HepG2 (cell line): ENCODE results near the gene CDC37. TPM values are rescaled to one million over a fixed set of nuclear protein-coding genes. Genes with fewer than 3 reads are reported as not detected.
A peak's percentile ranks its signal among the peaks of the same experiment; 100 is the strongest.

Source experiments
- CCAR2 ChIP-seq: fragments of 200-400 bp; formaldehyde crosslinking; optimal IDR thresholded peaks from 2 replicates; pipeline ENCODE3; 2018; ENCODE audit warnings: low read depth, mild to moderate bottlenecking, low read length, moderate library complexity
- CEBPB ChIP-seq: IDR thresholded peaks from 2 replicates; pipeline ENCODE4 v1.6.1; 2011; ENCODE audit warnings: low read depth, low read length, improper control_type of control experiment, borderline replicate concordance
- CEBPG ChIP-seq: IDR thresholded peaks from 2 replicates; pipeline ENCODE4 v1.6.1; 2016
- CREB1 ChIP-seq, 2 experiments: fragments of 450-650 bp in 1 of 2; IDR thresholded peaks; 2 replicates each; pipeline ENCODE4 v1.6.1; 2016 to 2017; ENCODE audit warnings: control low read depth in 1 of 2, mild to moderate bottlenecking in 1 of 2, missing compliant biosample characterization in 1 of 2, missing genetic modification characterization in 1 of 2
- CREM ChIP-seq, 2 experiments: sonication (generic) in 1 of 2; formaldehyde crosslinking in 1 of 2; IDR thresholded peaks; 2 replicates each; pipeline versions ENCODE4 v1.4.0 to v1.6.1; 2016 to 2020; ENCODE audit warnings: antibody characterized with exemption in 1 of 2, mild to moderate bottlenecking in 1 of 2, missing genetic modification reagents in 1 of 2
- FOXA1 ChIP-seq, 2 experiments: fragments of 450-650 bp in 1 of 2; sonication (generic) in 1 of 2; formaldehyde crosslinking in 1 of 2; IDR thresholded peaks; 2 replicates each; pipeline versions ENCODE4 v1.4.0 to v1.6.1; 2016 to 2020; ENCODE audit warnings: missing genetic modification reagents in 1 of 2
- GATAD2A ChIP-seq: IDR thresholded peaks from 2 replicates; pipeline ENCODE4 v1.6.1; 2016
- KLF12 ChIP-seq: sonication (generic); formaldehyde crosslinking; IDR thresholded peaks from 2 replicates; pipeline ENCODE4 v1.4.0; 2020; ENCODE audit warnings: missing genetic modification reagents, borderline replicate concordance
- MYPOP ChIP-seq: sonication (generic); formaldehyde crosslinking; IDR thresholded peaks from 2 replicates; pipeline ENCODE4 v1.8.1; 2023; ENCODE audit warnings: mild to moderate bottlenecking, moderate library complexity, missing genetic modification reagents
- NFE2 ChIP-seq: sonication (generic); formaldehyde crosslinking; IDR thresholded peaks from 2 replicates; pipeline ENCODE4 v1.4.0; 2020; ENCODE audit warnings: missing genetic modification reagents
- NFE2L2 ChIP-seq: fragments of 150-350 bp; IDR thresholded peaks from 2 replicates; pipeline ENCODE4 v1.6.1; 2014; ENCODE audit warnings: low read length
- NR2F6 ChIP-seq, 2 experiments: IDR thresholded peaks; 2 replicates each; pipeline ENCODE4 v1.6.1; 2016; ENCODE audit warnings: antibody characterized with exemption in 1 of 2, mild to moderate bottlenecking in 1 of 2
- PHF21A ChIP-seq: sonication (generic); formaldehyde crosslinking; IDR thresholded peaks from 2 replicates; pipeline ENCODE4 v1.5.0; 2020; ENCODE audit warnings: mild to moderate bottlenecking, missing genetic modification reagents
- RARA ChIP-seq: IDR thresholded peaks from 2 replicates; pipeline ENCODE4 v1.6.1; 2016; ENCODE audit warnings: missing genetic modification reagents, missing compliant biosample characterization
- RFX5 ChIP-seq: IDR thresholded peaks from 2 replicates; pipeline ENCODE4 v1.6.1; 2011; ENCODE audit warnings: low read depth, low read length, improper control_type of control experiment
- RFXANK ChIP-seq: IDR thresholded peaks from 2 replicates; pipeline ENCODE4 v1.6.1; 2016
- RFXAP ChIP-seq: sonication (generic); formaldehyde crosslinking; IDR thresholded peaks from 2 replicates; pipeline ENCODE4 v1.4.0; 2020; ENCODE audit warnings: missing genetic modification reagents, borderline replicate concordance
- SAP130 ChIP-seq: IDR thresholded peaks from 2 replicates; pipeline ENCODE4 v1.6.1; 2016; ENCODE audit warnings: low read depth
- SP140L ChIP-seq: sonication (generic); formaldehyde crosslinking; IDR thresholded peaks from 2 replicates; pipeline ENCODE4 v1.4.0; 2020; ENCODE audit warnings: missing genetic modification reagents, borderline replicate concordance
- SP5 ChIP-seq: IDR thresholded peaks from 2 replicates; pipeline ENCODE4 v1.6.1; 2016; ENCODE audit warnings: low read depth, borderline replicate concordance
- SRSF1 ChIP-seq: fragments of 200-400 bp; formaldehyde crosslinking; optimal IDR thresholded peaks from 2 replicates; pipeline ENCODE3; 2017; ENCODE audit warnings: mild to moderate bottlenecking, low read depth, low read length, moderate library complexity
- TARDBP ChIP-seq: sonication (generic); formaldehyde crosslinking; IDR thresholded peaks from 2 replicates; pipeline ENCODE4 v1.8.0; 2022; ENCODE audit warnings: mild to moderate bottlenecking, missing genetic modification reagents
- TRIM24 ChIP-seq: sonication (generic); formaldehyde crosslinking; IDR thresholded peaks from 2 replicates; pipeline ENCODE4 v1.8.0; 2022; ENCODE audit warnings: mild to moderate bottlenecking, missing genetic modification reagents
- XRCC5 ChIP-seq: fragments of 200-400 bp; formaldehyde crosslinking; optimal IDR thresholded peaks from 2 replicates; pipeline ENCODE3; 2017; ENCODE audit warnings: mild to moderate bottlenecking, low read length
- ZBTB21 ChIP-seq: sonication (generic); formaldehyde crosslinking; IDR thresholded peaks from 2 replicates; pipeline ENCODE4 v1.4.0; 2020; ENCODE audit warnings: missing genetic modification reagents
- ZNF598 ChIP-seq: sonication (generic); formaldehyde crosslinking; IDR thresholded peaks from 2 replicates; pipeline ENCODE4 v1.5.1; 2020; ENCODE audit warnings: mild to moderate bottlenecking, missing genetic modification reagents, borderline replicate concordance
- ZSCAN20 ChIP-seq: sonication (generic); formaldehyde crosslinking; IDR thresholded peaks from 2 replicates; pipeline ENCODE4 v1.4.0; 2020; ENCODE audit warnings: missing genetic modification reagents, mild to moderate bottlenecking, borderline replicate concordance
- polyA plus RNA-seq, 8 experiments: library from polyadenylated mRNA; depleted of rRNA in 3 of 8; stranded (reverse) in 7 of 8; unstranded in 1 of 8; fragments of >200 nt; fragmentation: Illumina TruSeq in 4 of 8; extraction: Trizol in 4 of 8; gene quantifications; 2 replicates each; pipeline versions ENCODE4 v1.2.1 to v1.2.3, GENCODE V29; 2011 to 2016; ENCODE audit warnings: low read depth in 4 of 8, missing spikeins in 1 of 8, mixed read lengths in 1 of 8; ENCODE audit not compliant: insufficient read depth in 1 of 8
- total RNA-seq, 5 experiments: library from RNA; depleted of rRNA; stranded (reverse); fragments of >200 nt; fragmentation: Illumina TruSeq; extraction: Trizol; gene quantifications; 2 replicates each; pipeline ENCODE4 v1.2.3, GENCODE V29; 2016; ENCODE audit warnings: low read depth in 1 of 5
- TF ChIP-seq, protein P1 (sequence below): IDR thresholded peaks from 2 replicates; pipeline ENCODE4 v1.4.0; 2020; ENCODE audit warnings: mild to moderate bottlenecking, missing genetic modification reagents

CDC37 gene
- total and polyA plus RNA-seq, 2 of the 13 experiments (the other 11 are each of a cell fraction or from before 2014, with no cell fraction given): 158 to 177 TPM

DNA sequence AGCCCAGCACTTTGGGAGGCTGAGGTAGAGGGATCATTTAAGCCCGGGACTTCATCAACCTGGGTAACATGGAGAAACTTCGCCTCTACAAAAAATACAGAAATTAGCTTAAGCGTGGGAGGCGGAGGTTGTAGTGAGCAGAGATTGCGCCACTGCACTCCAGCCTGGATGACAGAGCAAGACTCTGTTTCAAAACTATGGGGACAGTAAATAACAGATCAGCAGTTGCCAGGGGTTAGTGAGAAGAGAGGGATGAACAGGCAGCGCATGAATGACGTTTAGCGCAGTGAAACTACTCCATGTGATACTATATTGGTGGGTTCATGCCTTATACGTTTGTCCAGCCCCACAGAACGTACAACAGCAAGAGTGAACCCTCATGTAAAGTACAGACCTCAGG is 56.8 kb downstream of the CDC37 start (continued):
- TF ChIP-seq ZBTB21 (CRISPR knock-in tag) (peak; percentile 38; the same call in 1 of the 2 replicates), NFE2L2 (peak; percentile 19; the same call in 1 of the 2 replicates), SP140L (no peak), KLF12 (no peak), ZSCAN20 (CRISPR knock-in tag) (no peak), TRIM24 (no peak), NFE2 (CRISPR knock-in tag) (peak; percentile 22; the same call in 1 of the 2 replicates), GATAD2A (peak; percentile 64), CREM (IDR thresholded peaks at IDR 0.05) (0 out of 2 replicates have a peak, but pooled peaks have one; percentile 16), CREM (CRISPR knock-in tag; IDR thresholded peaks at IDR 0.05) (no peak), MYPOP (peak; percentile 57; the same call in 1 of the 2 replicates), CCAR2 (no peak), RFXANK (CRISPR knock-in tag) (peak; percentile 97), RFXAP (CRISPR knock-in tag) (peak; percentile 85), TARDBP (CRISPR knock-in tag) (0 out of 2 replicates have a peak, but pooled peaks have one; percentile 27), SAP130 (CRISPR knock-in tag) (peak; percentile 77), CEBPG (peak; percentile 95), ZNF598 (CRISPR knock-in tag) (no peak), RFX5 (peak; percentile 97), NR2F6 (IDR thresholded peaks at IDR 0.05) (no peak), NR2F6 (CRISPR knock-in tag; IDR thresholded peaks at IDR 0.05) (peak; percentile 35; the same call in 1 of the 2 replicates), SP5 (CRISPR knock-in tag) (0 out of 2 replicates have a peak, but pooled peaks have one; percentile 17), CREB1 (IDR thresholded peaks at IDR 0.05) (peak; percentile 17; the same call in 1 of the 2 replicates), CREB1 (CRISPR knock-in tag; IDR thresholded peaks at IDR 0.05) (no peak), RARA (CRISPR knock-in tag) (peak; percentile 6; the same call in 1 of the 2 replicates), CEBPB (peak; percentile 91), PHF21A (CRISPR knock-in tag) (no peak), FOXA1 (IDR thresholded peaks at IDR 0.05) (no peak), FOXA1 (CRISPR knock-in tag; IDR thresholded peaks at IDR 0.05) (peak; percentile 80; the same call in 1 of the 2 replicates), SRSF1 (no peak), XRCC5 (peak; percentile 37)
- TF ChIP-seq, protein P1, sequence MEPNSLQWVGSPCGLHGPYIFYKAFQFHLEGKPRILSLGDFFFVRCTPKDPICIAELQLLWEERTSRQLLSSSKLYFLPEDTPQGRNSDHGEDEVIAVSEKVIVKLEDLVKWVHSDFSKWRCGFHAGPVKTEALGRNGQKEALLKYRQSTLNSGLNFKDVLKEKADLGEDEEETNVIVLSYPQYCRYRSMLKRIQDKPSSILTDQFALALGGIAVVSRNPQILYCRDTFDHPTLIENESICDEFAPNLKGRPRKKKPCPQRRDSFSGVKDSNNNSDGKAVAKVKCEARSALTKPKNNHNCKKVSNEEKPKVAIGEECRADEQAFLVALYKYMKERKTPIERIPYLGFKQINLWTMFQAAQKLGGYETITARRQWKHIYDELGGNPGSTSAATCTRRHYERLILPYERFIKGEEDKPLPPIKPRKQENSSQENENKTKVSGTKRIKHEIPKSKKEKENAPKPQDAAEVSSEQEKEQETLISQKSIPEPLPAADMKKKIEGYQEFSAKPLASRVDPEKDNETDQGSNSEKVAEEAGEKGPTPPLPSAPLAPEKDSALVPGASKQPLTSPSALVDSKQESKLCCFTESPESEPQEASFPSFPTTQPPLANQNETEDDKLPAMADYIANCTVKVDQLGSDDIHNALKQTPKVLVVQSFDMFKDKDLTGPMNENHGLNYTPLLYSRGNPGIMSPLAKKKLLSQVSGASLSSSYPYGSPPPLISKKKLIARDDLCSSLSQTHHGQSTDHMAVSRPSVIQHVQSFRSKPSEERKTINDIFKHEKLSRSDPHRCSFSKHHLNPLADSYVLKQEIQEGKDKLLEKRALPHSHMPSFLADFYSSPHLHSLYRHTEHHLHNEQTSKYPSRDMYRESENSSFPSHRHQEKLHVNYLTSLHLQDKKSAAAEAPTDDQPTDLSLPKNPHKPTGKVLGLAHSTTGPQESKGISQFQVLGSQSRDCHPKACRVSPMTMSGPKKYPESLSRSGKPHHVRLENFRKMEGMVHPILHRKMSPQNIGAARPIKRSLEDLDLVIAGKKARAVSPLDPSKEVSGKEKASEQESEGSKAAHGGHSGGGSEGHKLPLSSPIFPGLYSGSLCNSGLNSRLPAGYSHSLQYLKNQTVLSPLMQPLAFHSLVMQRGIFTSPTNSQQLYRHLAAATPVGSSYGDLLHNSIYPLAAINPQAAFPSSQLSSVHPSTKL (CRISPR knock-in tag): peak; percentile 55
